ENCODE measurements around the gene ATP8B4.

- TF ChIP-seq POLR2A (IDR thresholded peaks at IDR 0.05) (no peak), CTCF (IDR thresholded peaks at IDR 0.05) (no peak)
Observed at GRCh38 chr15:49868348-49868747, 250.7 kb downstream of the ATP8B4 start.
